Activated T-cell treated with anti-CD3 and anti-CD28 coated beads for 4 hours (primary cell): ENCODE data around the gene TOGARAM2.

Source experiments
- DNase-seq: peaks from one replicate; pipeline ENCODE4 v3.0.0-alpha.2; 2020

TOGARAM2 gene

GRCh38 chr2:28981016-28981441 lies at the start of gene TOGARAM2:
Gene TOGARAM2, plus strand, starts transcription at chr2:28981298. Its CDS starts 13,537 bp downstream, at chr2:28994835.
- DNase-seq, result no peak

DNA sequence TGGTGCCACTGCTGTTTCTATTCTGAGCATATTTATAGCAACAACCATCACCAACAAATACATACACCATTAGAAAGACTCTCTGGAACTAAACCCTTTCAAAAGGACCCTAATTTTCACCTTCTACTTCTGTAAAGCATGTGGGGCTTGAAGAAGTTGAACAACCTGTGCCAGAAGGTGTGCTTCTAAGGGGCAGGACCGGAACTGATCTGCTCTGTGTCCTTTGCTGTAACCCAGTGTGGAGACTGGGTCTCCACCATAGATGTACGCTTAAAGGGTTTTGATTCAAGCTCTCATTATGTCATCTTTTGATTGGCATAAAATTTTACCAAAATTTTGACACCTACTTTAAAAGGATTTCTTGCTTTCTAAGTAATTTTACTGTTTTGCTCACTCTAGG lies 46.3 kb upstream of the TOGARAM2 start:
- no peak for DNase-seq

GRCh38 chr2:28941008-28941407 lies 40.1 kb upstream of the TOGARAM2 start:
- DNase-seq, result no peak

- no peak for DNase-seq
Observed at GRCh38 chr2:28944535-28945248, 36.4 kb upstream of the TOGARAM2 start.

DNA sequence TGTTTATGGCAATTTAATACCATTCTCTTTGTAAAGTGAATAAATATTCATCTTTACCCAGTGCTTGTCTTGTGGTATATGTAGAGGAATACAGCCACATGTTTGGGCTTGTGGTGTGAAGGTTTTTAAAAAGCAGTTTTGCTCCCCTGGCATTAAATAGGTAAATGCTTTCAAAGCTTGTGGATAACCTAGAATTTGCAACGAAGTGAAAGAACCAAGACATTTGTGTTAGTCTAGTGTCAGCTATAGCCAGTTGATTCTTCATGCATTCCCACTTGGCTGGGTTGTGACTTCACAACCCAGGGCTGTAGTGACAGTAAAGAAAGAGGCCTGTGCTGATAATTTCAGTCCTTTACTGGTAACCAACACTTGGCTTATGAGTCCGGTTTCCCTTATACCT lies 32.9 kb upstream of the TOGARAM2 start:
- no peak for DNase-seq

DNA sequence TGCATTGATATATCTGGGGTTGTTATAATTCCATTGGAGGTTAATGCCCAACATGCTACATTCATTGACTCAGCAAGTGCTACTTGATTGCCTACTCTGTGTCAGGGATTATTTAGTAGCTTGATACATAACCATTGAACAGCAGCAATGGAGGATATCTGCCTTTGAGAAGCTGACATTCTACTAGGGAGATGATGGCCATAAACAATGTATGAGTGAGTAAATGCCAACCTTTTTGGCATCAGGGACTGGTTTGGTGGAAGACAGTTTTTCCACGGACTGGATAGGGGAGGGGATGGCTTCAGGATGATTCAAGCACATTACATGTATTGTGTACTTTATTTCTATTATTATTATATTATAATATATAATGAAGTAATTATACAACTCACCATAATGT lies 31.9 kb upstream of the TOGARAM2 start:
- no peak for DNase-seq

- no peak for DNase-seq
Observed at GRCh38 chr2:28949617-28950305, 31.3 kb upstream of the TOGARAM2 start.

DNA sequence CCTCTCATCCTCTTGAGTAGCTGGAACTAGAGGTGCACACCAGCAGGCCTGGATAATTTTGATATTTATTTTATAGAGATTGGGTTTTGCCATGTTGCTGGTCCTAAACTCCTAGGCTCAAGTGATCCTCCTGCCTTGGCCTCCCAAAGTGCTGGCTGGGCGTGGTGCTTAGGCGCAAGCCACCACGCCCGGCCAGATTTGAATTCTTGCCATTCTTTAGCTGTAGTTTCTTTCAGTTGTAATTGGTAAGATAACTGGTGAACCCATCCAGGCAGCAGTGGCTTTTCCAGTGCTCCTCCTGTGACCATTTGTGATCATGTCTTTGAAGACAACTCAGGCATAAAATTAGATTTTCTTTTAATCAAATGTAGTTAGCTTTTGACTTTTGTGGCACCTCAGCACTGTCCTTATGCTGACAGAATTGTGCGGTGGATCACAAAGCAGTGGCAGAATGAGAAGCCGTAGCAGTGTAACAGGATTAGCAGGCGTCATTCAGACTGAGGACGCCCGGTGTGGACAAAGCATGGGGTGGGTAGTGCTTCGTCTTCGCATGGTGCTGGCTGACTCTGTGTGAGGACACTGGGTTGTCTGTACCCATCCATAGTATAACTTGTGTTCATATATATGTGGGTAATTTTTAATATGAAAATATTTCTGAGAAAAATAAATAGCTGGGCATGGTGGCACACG lies 30.0 kb upstream of the TOGARAM2 start:
- DNase-seq, result no peak

GRCh38 chr2:28951910-28952835 lies 28.9 kb upstream of the TOGARAM2 start:
- DNase-seq, result no peak

GRCh38 chr2:28952836-28953211 lies 28.3 kb upstream of the TOGARAM2 start:
- DNase-seq, result no peak

GRCh38 chr2:28955467-28955866 lies 25.6 kb upstream of the TOGARAM2 start:
- DNase-seq, result no peak

- DNase-seq, result no peak
Observed at GRCh38 chr2:28956415-28956826, 24.7 kb upstream of the TOGARAM2 start.

- no peak for DNase-seq
Observed at GRCh38 chr2:28956890-28957289, 24.2 kb upstream of the TOGARAM2 start.

DNA sequence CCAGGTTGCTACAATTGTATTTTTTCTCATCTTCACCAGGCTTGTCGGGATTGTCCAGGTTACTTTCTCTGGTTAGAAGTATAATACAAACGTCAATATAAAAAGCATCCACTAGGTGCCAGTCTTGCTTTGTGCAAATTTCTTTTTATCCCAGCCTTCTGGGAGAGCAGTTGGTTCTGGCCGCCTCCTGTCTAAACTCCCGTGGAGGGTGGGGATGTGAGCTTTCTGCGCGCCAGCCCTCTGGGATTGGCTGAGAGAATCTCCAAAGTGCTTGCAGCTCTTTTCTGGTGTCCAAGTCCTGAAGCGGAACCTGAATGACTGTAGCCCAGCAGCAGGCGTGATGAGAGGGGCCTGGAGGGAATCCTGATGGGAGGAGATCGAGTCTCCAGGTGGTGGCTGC lies 22.4 kb upstream of the TOGARAM2 start:
- peak; percentile 17 for DNase-seq

DNA sequence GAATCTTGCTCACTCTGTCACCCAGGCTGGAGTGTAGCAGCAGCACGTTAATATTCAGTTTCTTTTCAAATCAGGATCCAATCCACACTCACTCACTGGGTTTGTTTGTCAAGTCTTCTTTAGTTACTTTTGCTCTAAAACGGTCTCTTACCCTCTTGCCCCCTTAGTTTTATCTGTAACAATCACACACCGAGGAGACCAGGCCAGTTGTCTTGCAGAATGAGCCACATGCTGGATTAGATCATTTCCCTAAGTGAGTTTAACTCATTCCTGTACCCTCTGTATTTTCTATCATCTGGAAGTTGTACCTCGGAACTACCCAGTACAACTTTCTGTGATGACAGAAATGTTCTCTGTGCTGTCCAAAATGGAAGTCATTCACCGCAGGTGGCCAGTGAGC lies 20.7 kb upstream of the TOGARAM2 start:
- no peak for DNase-seq

DNA sequence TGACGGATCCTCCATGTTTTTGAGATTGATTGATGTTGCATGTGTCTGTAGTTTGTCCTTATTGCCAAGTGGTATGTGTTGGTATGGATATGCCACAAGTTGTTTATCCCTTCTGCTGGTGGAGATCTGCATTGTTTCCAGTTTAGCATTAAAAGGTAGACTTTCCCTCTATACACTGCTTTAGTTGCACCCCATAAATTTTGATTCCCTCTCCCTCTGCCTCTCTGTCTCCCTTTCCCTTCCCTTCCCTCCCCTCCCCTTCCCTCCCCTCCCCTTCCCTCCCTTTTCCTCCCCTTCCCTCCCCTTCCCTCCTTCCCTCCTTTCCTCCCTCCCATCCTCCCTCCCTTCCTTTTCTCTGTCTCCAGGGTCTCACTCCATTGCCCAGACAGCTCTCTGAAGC lies 18.6 kb upstream of the TOGARAM2 start:
- no peak for DNase-seq

GRCh38 chr2:28970464-28971160 lies 10.5 kb upstream of the TOGARAM2 start:
- no peak for DNase-seq

DNA sequence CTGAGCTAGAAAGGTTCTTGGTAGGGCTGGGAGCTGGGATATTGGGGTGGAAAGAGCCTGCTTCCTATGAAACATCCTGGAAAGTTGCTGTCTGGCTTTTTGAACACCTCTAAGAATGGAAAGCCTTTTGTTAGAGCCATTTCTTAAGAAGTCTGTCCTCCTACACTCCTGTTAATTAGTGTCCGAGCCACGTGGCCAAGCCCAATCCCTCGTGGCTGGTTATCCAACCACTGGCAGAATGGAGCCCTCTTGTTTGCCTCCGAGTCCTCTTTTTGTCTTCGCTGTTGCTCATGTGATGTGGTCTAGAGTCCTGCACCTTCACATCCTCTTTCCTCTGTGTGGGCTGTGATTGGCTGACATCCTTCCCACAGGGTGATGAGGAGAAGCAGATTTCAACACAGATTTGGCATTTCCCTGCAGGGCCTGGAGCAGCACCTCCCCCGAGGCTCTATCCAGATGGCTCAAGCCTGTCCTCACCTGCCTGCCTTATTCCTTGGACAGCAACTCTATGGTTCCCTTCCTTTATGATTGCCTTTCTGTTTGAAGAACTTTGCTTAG lies 8.2 kb upstream of the TOGARAM2 start:
- no peak for DNase-seq

DNA sequence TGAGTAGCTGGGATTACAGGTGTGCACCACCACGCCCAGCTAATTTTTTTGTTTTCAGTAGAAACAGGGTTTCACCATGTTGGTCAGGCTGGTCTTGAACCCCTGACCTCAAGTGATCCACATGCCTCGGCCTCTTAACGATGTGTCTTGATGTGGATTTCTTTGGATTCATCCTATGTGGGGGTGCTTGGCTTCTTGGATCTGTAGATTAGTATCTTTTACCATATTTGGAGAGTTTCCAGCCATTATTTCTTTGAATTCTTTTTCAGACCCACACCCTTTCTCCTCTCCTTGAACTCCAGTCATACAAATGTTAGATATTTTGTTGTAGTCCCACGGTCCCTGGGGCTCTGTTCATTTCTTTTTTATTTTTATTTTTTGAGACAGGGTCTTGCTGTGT lies 6.8 kb upstream of the TOGARAM2 start:
- no peak for DNase-seq

- DNase-seq, result no peak
Observed at GRCh38 chr2:28975671-28976070, 5.4 kb upstream of the TOGARAM2 start.

DNA sequence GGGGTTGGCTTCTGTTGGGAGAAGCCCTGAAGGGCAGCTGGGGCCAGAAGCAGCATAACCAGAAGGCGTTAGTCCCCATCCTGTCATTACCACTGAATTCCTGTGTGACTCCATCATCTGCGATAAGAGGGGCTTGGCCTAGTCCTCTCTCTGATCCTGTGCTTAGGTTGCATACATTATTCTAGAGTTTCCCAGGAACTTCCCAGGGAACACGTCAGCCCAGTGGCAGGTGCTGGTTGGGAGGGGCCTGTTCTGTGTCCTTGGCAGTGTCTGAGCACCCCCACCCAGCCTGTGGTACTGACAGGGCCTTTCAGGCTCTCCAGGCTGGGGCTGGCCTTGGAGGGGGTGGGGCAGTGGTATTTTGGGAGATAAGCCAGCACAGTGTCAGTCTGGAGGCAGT lies 4.5 kb upstream of the TOGARAM2 start:
- no peak for DNase-seq
